ENCODE measurements around the gene CHMP6. TPM values are rescaled to one million over a fixed set of nuclear protein-coding genes. Genes with fewer than 3 reads are reported as not detected.

Gene CHMP6
- polyA plus RNA-seq, 1 donor from 2014 or later, result 35.1 TPM

- peak; percentile 72 for TF ChIP-seq RAD21 (conservative IDR thresholded peaks at IDR 0.05)
- TF ChIP-seq MXI1 (conservative IDR thresholded peaks at IDR 0.05; ENCODE audit: poor library complexity, severe bottlenecking), result no peak
- TF ChIP-seq EP300 (conservative IDR thresholded peaks at IDR 0.05; ENCODE audit: poor library complexity, severe bottlenecking), result no peak
- peak; percentile 78 for TF ChIP-seq SMC3 (conservative IDR thresholded peaks at IDR 0.05; ENCODE audit: poor library complexity)
- peak; percentile 62 for TF ChIP-seq CTCF (IDR thresholded peaks at IDR 0.05; ENCODE audit: poor library complexity, severe bottlenecking)
- TF ChIP-seq EZH2 (IDR thresholded peaks at IDR 0.05; ENCODE audit: borderline replicate concordance, insufficient read depth, low read length, poor library complexity, severe bottlenecking), result no peak
- no peak for TF ChIP-seq POLR2AphosphoS5 (IDR thresholded peaks at IDR 0.05)
- TF ChIP-seq TAF1 (IDR thresholded peaks at IDR 0.05; ENCODE audit: low read depth), result no peak
- TF ChIP-seq REST (IDR thresholded peaks at IDR 0.05; ENCODE audit: borderline replicate concordance), result no peak
- Histone ChIP-seq H3K9me3 (ENCODE audit: low read length) (no peaks in the 10 kb centered on the region), H3K9ac (ENCODE audit: low read length) (peak overlapping the region; percentile 1), H3K36me3 (ENCODE audit: insufficient read depth, low read length) (no peaks in the 10 kb centered on the region), H2AFZ (ENCODE audit: low read depth, low read length) (no peak overlapping the region), H3K9me2 (ENCODE audit: insufficient read depth, low read length) (no peaks in the 10 kb centered on the region), H3K27ac (ENCODE audit: low read length) (no peak overlapping the region), H4K20me1 (ENCODE audit: insufficient read depth) (no peaks in the 10 kb centered on the region), H3K4me2 (ENCODE audit: low read length) (no peak overlapping the region), H3F3A (ENCODE audit: insufficient read depth, low read length, poor library complexity, severe bottlenecking) (no peaks in the 10 kb centered on the region), H3K4me3 (ENCODE audit: low read length) (no peak overlapping the region), H3K27me3 (ENCODE audit: insufficient read depth, low read depth, low read length) (no peaks in the 10 kb centered on the region), H3K79me2 (replicated peaks; ENCODE audit: insufficient read depth, low read length) (no peaks in the 10 kb centered on the region)
Observed at GRCh38 chr17:80970044-80970761, 21.4 kb upstream of the CHMP6 start.

GRCh38 chr17:80970762-80971703 is 20.6 kb upstream of the CHMP6 start:
- Histone ChIP-seq H3K9ac (ENCODE audit: low read length) (peak overlapping the region; percentile 1), H2AFZ (ENCODE audit: low read depth, low read length) (no peak overlapping the region), H3K9me3 (ENCODE audit: low read length) (no peaks in the 10 kb centered on the region), H3K36me3 (ENCODE audit: insufficient read depth, low read length) (no peaks in the 10 kb centered on the region), H3K9me2 (ENCODE audit: insufficient read depth, low read length) (no peaks in the 10 kb centered on the region), H3K4me3 (ENCODE audit: low read length) (no peak overlapping the region), H3K4me2 (ENCODE audit: low read length) (no peak overlapping the region), H3K27me3 (ENCODE audit: insufficient read depth, low read depth, low read length) (no peaks in the 10 kb centered on the region), H3K79me2 (replicated peaks; ENCODE audit: insufficient read depth, low read length) (no peaks in the 10 kb centered on the region), H3K27ac (ENCODE audit: low read length) (no peak overlapping the region), H4K20me1 (ENCODE audit: insufficient read depth) (no peaks in the 10 kb centered on the region), H3F3A (ENCODE audit: insufficient read depth, low read length, poor library complexity, severe bottlenecking) (no peaks in the 10 kb centered on the region)
- TF ChIP-seq RAD21 (conservative IDR thresholded peaks at IDR 0.05) (no peak), POLR2AphosphoS5 (IDR thresholded peaks at IDR 0.05) (no peak), CTCF (IDR thresholded peaks at IDR 0.05; ENCODE audit: poor library complexity, severe bottlenecking) (no peak), MXI1 (conservative IDR thresholded peaks at IDR 0.05; ENCODE audit: poor library complexity, severe bottlenecking) (no peak), TAF1 (IDR thresholded peaks at IDR 0.05; ENCODE audit: low read depth) (no peak), EZH2 (IDR thresholded peaks at IDR 0.05; ENCODE audit: borderline replicate concordance, insufficient read depth, low read length, poor library complexity, severe bottlenecking) (no peak), EP300 (conservative IDR thresholded peaks at IDR 0.05; ENCODE audit: poor library complexity, severe bottlenecking) (no peak), SMC3 (conservative IDR thresholded peaks at IDR 0.05; ENCODE audit: poor library complexity) (no peak), REST (IDR thresholded peaks at IDR 0.05; ENCODE audit: borderline replicate concordance) (no peak)

Data from neural cell (in vitro differentiated cells).